NCI-H2227 treated with DMSO at 0.1 percent for 48 hours (cell line): Measurements from ENCODE around the gene SGIP1.

Experiments
- DNase-seq: peaks from one replicate; lab custom pipeline; 2025; lab: John Stamatoyannopoulos, UW

Gene SGIP1

GRCh38 chr1:66523562-66523961 lies 10.4 kb upstream of the SGIP1 start:
- no peak for DNase-seq

GRCh38 chr1:66525086-66525485 lies 8.9 kb upstream of the SGIP1 start:
- DNase-seq: no peak

DNA sequence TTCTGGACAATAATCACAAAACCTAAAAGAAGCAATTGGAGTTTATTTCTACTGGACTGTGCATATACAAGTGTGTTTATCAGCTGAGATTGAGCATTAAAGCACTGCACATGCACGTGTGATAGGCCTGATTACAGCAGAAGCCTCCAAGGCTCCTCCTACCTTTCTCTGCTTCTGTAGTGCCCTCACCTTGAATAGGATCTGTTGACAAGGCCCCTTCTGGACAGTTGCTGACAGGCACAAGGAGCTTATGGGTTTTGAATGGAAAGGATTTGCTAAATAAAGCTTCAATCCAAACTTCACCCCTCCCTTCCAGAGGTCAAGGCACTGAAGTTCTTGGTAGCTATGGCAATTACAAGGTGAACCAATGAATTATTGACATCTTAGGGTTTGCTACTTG lies 7.9 kb upstream of the SGIP1 start:
- DNase-seq: no peak

DNA sequence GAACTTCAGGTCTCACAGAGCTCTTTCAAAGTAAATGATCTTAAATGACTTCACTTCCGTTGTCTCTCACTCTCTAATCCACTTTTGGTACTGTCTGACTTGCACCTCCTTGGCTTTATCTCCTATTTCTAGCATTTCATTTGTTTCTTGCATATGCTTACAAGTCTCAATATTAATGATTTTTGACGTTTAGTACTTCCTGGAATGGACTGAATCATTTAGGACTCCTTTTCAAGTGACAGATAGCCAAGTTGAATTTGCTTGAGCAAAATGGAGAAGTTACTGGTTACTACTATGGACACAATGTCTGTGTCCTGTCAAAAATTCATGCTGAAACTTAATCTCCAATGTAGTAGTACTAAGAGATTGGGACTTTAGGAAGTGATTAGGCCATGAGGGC lies 7.0 kb upstream of the SGIP1 start:
- no peak for DNase-seq

DNA sequence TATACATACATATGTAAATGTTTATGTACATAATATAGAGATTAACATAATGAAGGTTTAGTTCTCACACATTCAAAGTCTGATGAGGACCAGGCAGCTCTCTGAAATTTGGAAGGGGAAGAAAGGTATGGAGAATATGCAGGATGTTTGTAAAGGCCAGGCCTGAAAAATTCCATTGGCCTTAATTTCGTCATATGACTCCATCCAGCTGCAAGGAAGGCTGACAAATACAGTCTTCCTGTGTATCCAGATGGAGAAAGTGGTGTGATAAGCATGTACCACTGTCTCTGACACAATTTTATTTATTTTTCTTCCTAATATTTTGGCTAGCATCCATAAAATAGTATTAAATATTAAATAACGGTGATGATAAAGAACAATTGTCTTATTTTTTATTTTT lies 6.3 kb upstream of the SGIP1 start:
- no peak for DNase-seq

GRCh38 chr1:66528580-66528979 lies 5.4 kb upstream of the SGIP1 start:
- DNase-seq: no peak

DNA sequence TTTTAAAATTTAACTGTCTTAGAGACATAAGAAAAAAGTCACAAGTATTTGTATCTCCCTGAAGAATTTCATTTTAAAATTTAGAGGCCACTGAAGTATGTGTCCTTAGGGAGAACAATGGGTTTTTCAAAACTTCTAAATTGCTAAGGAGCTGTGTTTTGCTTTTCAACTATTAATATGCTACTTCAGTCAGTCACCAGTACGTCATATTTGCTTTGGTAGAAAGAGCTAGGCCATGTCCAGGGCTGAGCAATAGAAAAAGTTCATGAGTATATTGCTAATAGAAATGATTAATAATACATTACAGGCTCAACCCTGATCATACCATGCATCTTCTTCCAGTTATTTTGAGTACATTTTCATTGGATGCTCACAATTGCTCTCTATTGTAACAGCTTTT lies 1.7 kb upstream of the SGIP1 start:
- no peak for DNase-seq

GRCh38 chr1:66532798-66533783 lies 862 bp upstream of the SGIP1 start:
- peak; percentile 66 for DNase-seq

GRCh38 chr1:66535061-66535460 lies 1.1 kb downstream of the SGIP1 start:
- DNase-seq: no peak

- no peak for DNase-seq
These were observed 1.9 kb downstream of the SGIP1 start for GRCh38 chr1:66535853-66536252.

DNA sequence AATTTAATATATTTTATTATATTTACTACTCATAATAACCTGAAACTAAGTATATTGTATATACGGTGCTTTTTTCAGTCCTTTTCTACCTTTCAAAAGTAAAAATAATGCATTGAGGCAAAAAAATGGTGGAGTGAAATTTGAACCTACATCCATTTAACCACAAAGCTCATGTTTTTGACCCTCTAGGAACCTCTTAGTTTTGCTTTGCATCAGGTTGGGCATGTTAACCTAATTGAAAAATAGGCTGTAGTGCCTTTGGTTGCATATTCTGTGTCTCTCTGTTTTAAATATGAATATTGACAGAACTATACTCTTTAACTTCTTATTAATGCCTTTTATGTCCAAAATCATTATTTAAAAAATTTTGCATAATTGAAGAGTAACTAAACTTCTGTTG lies 3.8 kb downstream of the SGIP1 start:
- no peak for DNase-seq

DNA sequence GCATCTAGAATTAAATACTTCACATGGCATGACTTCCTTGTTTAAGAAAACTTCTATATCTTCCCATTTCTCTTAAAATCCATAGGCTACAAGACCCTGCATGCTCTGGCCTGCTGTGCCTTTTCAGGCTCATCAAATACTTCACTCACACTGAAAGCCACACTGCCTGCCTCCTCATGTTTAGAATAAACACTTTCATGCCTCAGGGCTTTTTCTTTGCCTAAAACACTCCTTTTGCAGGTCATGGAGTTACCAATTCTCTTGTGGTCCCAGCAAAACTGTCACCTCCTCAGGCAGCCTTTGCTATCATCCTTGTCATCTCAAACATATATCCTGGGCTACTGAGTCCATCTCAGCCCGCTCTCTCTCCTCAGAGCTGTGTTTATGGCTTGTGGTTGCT lies 5.5 kb downstream of the SGIP1 start:
- DNase-seq: no peak

GRCh38 chr1:66540434-66541032 lies 6.6 kb downstream of the SGIP1 start:
- DNase-seq: no peak

DNA sequence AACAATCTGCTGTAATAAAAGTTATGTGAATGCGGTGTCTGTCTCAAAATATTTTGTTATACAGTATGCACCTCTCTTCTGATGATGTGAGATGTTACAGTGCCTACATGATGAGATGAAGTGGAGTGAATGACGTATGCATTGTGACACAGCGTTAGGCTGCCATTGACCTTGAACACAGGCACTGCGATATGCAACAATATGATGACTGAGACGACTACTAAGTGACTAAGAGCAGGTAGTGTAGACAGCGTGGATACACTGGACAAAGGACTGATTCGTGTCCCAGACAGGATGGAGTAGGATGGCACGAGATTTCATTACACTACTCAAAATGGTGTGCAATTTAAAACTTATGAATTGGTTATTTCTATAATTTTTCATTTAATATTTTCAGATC lies 8.4 kb downstream of the SGIP1 start:
- DNase-seq: no peak

DNA sequence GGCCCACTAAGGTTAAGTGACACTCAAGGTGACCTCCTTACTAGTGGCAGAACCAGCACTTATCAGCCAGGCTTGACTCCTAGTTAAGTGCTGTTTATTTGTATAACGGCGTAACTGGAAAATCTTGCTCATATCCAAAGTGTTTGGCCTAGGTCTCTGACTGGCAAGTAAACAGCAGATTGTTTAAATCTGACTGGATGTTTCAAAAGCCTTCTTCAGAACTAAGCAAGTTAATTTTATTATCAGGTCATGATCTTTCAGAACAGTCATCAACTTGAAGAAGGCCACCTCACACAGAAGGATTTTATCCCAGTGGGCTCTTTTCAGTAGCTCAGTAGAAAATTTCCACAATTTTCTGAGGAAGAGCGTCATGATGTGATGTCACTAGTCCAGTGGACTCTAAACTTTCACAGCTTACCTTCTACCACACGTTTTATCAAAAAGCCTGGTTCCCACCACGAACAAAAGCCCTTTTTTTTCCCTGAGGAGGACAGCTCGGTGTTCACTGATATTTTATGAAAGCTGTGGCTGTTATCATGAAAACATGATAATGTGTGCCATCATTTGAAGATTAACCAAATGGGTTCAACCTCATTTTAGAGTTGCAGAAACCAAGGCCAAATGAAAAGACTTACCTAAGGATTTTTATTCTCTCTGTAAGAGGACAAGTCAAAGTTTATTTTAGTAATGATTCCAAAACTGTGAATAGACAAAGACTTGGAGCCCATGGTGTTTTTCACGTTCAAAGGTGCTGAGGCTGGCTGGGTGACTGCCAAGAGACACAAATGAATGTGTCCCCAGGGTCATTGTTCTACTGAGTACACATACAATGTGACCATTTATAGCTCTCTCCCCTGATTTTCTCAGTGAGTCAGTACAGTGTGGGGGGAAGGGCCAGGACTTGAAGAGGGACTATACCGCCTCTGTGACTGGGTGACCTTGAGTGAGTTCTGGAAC lies 9.1 kb downstream of the SGIP1 start:
- peak; percentile 24 for DNase-seq

DNA sequence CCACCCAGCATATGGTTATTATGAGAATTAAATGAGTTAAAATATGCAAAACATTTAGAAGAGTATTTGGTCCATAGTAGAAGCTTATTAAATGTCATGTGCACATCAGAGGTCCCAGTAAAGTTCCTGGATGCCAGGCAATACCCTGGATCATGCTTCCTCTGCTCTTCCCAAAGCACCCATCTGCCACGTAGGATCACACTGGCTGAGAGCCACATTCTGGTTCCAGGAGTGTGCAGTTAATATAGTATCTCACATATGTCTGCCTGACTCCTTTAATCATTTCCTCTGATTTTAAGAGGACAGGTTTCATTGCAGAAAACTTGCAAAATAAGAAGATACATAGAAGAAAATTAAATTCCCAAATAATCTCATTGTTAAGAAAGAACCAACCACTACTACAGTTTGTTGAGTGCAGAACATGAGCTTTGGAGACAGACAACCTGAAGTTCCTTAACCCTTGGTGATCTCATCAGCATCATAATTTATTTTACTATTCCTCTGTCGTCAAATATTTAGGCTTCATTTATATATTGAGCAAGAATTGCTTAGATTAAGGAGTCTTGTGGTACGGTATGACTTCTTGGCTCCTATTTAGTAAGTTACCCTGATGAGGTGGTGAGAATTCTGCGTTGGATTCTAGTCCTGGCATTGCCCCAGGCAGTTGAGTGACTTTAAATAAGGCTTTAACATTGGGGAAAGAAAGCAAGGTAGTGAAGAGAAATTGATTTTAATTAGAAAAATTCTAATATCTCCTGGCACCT lies 12.3 kb downstream of the SGIP1 start:
- no peak for DNase-seq

- DNase-seq: no peak
These were observed 15.1 kb downstream of the SGIP1 start for GRCh38 chr1:66549017-66549416.

- DNase-seq: no peak
These were observed 16.3 kb downstream of the SGIP1 start for GRCh38 chr1:66550243-66550642.

DNA sequence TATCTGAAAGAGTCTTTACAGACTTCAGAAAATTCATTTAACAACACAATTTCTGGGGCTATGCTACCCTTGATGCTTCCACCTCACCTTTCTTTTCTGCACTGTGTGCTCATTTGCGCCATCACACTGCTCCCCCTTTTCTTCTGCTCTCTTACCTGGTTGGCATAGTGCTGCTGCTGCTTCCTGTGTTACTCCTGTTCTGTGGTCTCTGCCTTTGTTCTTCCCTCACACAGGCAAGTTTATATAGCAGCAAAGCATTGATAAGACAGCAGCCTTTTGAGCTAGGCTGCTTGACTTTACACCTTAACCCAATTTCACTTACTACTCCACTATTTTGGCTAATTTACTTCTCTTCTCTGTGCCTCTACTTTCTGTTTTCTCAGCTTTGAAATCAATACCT lies 18.3 kb downstream of the SGIP1 start:
- DNase-seq: no peak

GRCh38 chr1:66552829-66553228 lies 18.9 kb downstream of the SGIP1 start:
- DNase-seq: no peak

DNA sequence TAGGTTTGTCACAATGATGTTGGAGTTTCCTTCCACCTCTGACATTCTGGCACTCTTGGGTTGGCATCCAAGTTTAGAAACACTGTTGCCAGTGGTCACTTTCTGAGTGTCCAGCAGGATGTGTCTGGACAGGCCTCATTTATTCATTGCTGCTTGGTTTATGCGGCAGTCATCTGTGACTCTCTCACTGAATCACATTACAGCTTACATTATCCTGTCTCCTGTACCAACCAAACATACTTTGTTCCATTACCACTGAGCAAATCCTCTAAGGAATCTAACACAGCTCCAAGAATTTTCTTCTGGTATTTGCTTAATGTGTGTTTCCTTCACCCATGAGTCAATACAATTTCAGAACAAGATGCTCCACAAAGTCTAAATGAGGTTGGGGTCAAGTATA lies 19.9 kb downstream of the SGIP1 start:
- no peak for DNase-seq

GRCh38 chr1:66556161-66556611 lies 22.2 kb downstream of the SGIP1 start:
- DNase-seq: no peak
